NB4 (cell line): ENCODE data around the gene RABAC1.
"Not testable (repeated sequence)": the region's sequence is repeated elsewhere in the genome, so short reads cannot be mapped to it uniquely, and the experiment has no call there.

Source experiments
- MYC ChIP-seq: IDR thresholded peaks from 2 replicates; pipeline ENCODE4 v1.6.1; 2011; ENCODE audit warnings: low read depth, low read length
- POLR2A ChIP-seq: IDR thresholded peaks from 2 replicates; pipeline ENCODE4 v1.6.1; 2011; ENCODE audit warnings: mild to moderate bottlenecking; ENCODE audit not compliant: insufficient read length; ENCODE audit errors: extremely low read depth
- TF ChIP-seq, protein P1 (sequence below): IDR thresholded peaks from one replicate; pipeline ENCODE4 v1.5.1; 2012; ENCODE audit warnings: low read depth, low read length

DNA sequence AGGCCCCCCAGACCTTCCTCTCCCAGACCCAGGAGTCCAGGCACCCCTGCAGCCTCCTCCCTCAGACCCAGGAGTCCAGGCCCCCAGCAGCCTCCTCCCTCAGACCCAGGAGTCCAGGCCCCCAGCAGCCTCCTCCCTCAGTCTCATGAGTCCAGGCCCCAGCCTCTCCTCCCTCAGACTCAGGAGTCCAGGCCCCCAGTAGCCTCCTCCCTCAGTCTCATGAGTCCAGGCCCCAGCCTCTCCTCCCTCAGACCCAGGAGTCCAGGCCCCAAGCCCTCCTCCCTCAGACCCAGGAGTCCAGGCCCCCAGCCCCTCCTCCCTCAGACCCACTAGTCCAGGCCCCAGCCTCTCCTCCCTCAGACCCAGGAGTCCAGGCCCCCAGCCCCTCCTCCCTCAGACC, 19.9 kb downstream of the RABAC1 start:
- not testable (repeated sequence) for TF ChIP-seq POLR2A, MYC
- TF ChIP-seq, protein P1, sequence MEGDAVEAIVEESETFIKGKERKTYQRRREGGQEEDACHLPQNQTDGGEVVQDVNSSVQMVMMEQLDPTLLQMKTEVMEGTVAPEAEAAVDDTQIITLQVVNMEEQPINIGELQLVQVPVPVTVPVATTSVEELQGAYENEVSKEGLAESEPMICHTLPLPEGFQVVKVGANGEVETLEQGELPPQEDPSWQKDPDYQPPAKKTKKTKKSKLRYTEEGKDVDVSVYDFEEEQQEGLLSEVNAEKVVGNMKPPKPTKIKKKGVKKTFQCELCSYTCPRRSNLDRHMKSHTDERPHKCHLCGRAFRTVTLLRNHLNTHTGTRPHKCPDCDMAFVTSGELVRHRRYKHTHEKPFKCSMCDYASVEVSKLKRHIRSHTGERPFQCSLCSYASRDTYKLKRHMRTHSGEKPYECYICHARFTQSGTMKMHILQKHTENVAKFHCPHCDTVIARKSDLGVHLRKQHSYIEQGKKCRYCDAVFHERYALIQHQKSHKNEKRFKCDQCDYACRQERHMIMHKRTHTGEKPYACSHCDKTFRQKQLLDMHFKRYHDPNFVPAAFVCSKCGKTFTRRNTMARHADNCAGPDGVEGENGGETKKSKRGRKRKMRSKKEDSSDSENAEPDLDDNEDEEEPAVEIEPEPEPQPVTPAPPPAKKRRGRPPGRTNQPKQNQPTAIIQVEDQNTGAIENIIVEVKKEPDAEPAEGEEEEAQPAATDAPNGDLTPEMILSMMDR: not testable (repeated sequence)
